HepG2 (cell line): ENCODE data around the gene SLC39A1. TPM values are rescaled to one million over a fixed set of nuclear protein-coding genes. Genes with fewer than 3 reads are reported as not detected.
A peak's percentile ranks its signal among the peaks of the same experiment; 100 is the strongest.

Experiments used
- ARNT2 ChIP-seq: sonication (generic); formaldehyde crosslinking; IDR thresholded peaks from 2 replicates; pipeline ENCODE4 v1.8.0; 2022; ENCODE audit warnings: mild to moderate bottlenecking, low read depth, missing genetic modification reagents, moderate library complexity
- DDIT3 ChIP-seq: sonication (generic); formaldehyde crosslinking; IDR thresholded peaks from 2 replicates; pipeline ENCODE4 v1.4.0; 2020; ENCODE audit warnings: mild to moderate bottlenecking, missing genetic modification reagents
- DR1 ChIP-seq: sonication (generic); formaldehyde crosslinking; IDR thresholded peaks from 2 replicates; pipeline ENCODE4 v1.8.0; 2021; ENCODE audit warnings: mild to moderate bottlenecking, missing genetic modification reagents, inconsistent platforms
- FLYWCH1 ChIP-seq: sonication (generic); formaldehyde crosslinking; IDR thresholded peaks from 2 replicates; pipeline ENCODE4 v1.8.1; 2023; ENCODE audit warnings: mild to moderate bottlenecking, missing genetic modification reagents
- GATAD2A ChIP-seq: IDR thresholded peaks from 2 replicates; pipeline ENCODE4 v1.6.1; 2016
- GPN1 ChIP-seq: sonication (generic); formaldehyde crosslinking; IDR thresholded peaks from 2 replicates; pipeline ENCODE4 v1.5.1; 2020; ENCODE audit warnings: missing genetic modification reagents, borderline replicate concordance
- MAX ChIP-seq: IDR thresholded peaks from 2 replicates; pipeline ENCODE4 v1.6.1; 2012; ENCODE audit warnings: inconsistent platforms
- RELA ChIP-seq: sonication (generic); formaldehyde crosslinking; IDR thresholded peaks from 2 replicates; pipeline ENCODE4 v1.4.0; 2020; ENCODE audit warnings: missing genetic modification reagents
- SALL2 ChIP-seq: sonication (generic); formaldehyde crosslinking; IDR thresholded peaks from 2 replicates; pipeline ENCODE4 v1.8.1; 2023; ENCODE audit warnings: mild to moderate bottlenecking, missing genetic modification reagents, inconsistent platforms
- SRSF9 ChIP-seq: fragments of 200-400 bp; formaldehyde crosslinking; IDR thresholded peaks from 2 replicates; pipeline ENCODE4 v1.6.1; 2018; ENCODE audit warnings: borderline replicate concordance, mild to moderate bottlenecking, low read depth, low read length; ENCODE audit not compliant: insufficient read depth, poor library complexity, severe bottlenecking
- SYNCRIP ChIP-seq: fragments of 200-400 bp; formaldehyde crosslinking; IDR thresholded peaks from 2 replicates; pipeline ENCODE4 v1.6.1; 2018; ENCODE audit warnings: mild to moderate bottlenecking, low read depth, low read length; ENCODE audit not compliant: insufficient read depth
- U2AF2 ChIP-seq: fragments of 200-400 bp; formaldehyde crosslinking; IDR thresholded peaks from 2 replicates; pipeline ENCODE4 v1.6.1; 2017; ENCODE audit warnings: low read depth, mild to moderate bottlenecking, low read length
- ZBTB26 ChIP-seq: IDR thresholded peaks from 2 replicates; pipeline ENCODE4 v1.6.1; 2016; ENCODE audit warnings: missing compliant biosample characterization, missing genetic modification reagents, borderline replicate concordance
- ZNF160 ChIP-seq: sonication (generic); formaldehyde crosslinking; IDR thresholded peaks from 2 replicates; pipeline ENCODE4 v1.8.0; 2022; ENCODE audit warnings: mild to moderate bottlenecking, inconsistent platforms, missing genetic modification reagents
- ZNF441 ChIP-seq: sonication (generic); formaldehyde crosslinking; IDR thresholded peaks from 2 replicates; pipeline ENCODE4 v1.7.0; 2021; ENCODE audit warnings: missing genetic modification reagents, borderline replicate concordance
- ZNF510 ChIP-seq: sonication (generic); formaldehyde crosslinking; IDR thresholded peaks from 2 replicates; pipeline ENCODE4 v1.4.0; 2020; ENCODE audit warnings: low read depth, mild to moderate bottlenecking, missing genetic modification reagents
- ZNF549 ChIP-seq: sonication (generic); formaldehyde crosslinking; IDR thresholded peaks from 2 replicates; pipeline ENCODE4 v1.5.0; 2020; ENCODE audit warnings: missing genetic modification reagents
- ZNF567 ChIP-seq: sonication (generic); formaldehyde crosslinking; IDR thresholded peaks from 2 replicates; pipeline ENCODE4 v1.8.1; 2023; ENCODE audit warnings: mild to moderate bottlenecking, missing genetic modification reagents, borderline replicate concordance
- ZNF577 ChIP-seq: sonication (generic); formaldehyde crosslinking; IDR thresholded peaks from 2 replicates; pipeline ENCODE4 v1.4.0; 2020; ENCODE audit warnings: mild to moderate bottlenecking, low read depth, missing genetic modification reagents, borderline replicate concordance
- ZNF768 ChIP-seq: sonication (generic); formaldehyde crosslinking; IDR thresholded peaks from 2 replicates; pipeline ENCODE4 v1.4.0; 2020; ENCODE audit warnings: missing genetic modification reagents
- polyA plus RNA-seq, 8 experiments: library from polyadenylated mRNA; depleted of rRNA in 3 of 8; stranded (reverse) in 7 of 8; unstranded in 1 of 8; fragments of >200 nt; fragmentation: Illumina TruSeq in 4 of 8; extraction: Trizol in 4 of 8; gene quantifications; 2 replicates each; pipeline versions ENCODE4 v1.2.1 to v1.2.3, GENCODE V29; 2011 to 2016; ENCODE audit warnings: low read depth in 4 of 8, missing spikeins in 1 of 8, mixed read lengths in 1 of 8; ENCODE audit not compliant: insufficient read depth in 1 of 8
- total RNA-seq, 5 experiments: library from RNA; depleted of rRNA; stranded (reverse); fragments of >200 nt; fragmentation: Illumina TruSeq; extraction: Trizol; gene quantifications; 2 replicates each; pipeline ENCODE4 v1.2.3, GENCODE V29; 2016; ENCODE audit warnings: low read depth in 1 of 5
- TF ChIP-seq, protein P1 (sequence below): sonication (generic); formaldehyde crosslinking; IDR thresholded peaks from 2 replicates; pipeline ENCODE4 v1.4.0; 2020; ENCODE audit warnings: missing genetic modification reagents, borderline replicate concordance
- TF ChIP-seq, protein P2 (sequence below): sonication (generic); formaldehyde crosslinking; IDR thresholded peaks from 2 replicates; pipeline ENCODE4 v1.4.0; 2020; ENCODE audit warnings: mild to moderate bottlenecking, missing genetic modification reagents
- TF ChIP-seq, protein P3 (sequence below): sonication (generic); formaldehyde crosslinking; conservative IDR thresholded peaks from 2 replicates; pipeline ENCODE4 v1.8.0; 2022; ENCODE audit warnings: missing genetic modification reagents

SLC39A1 gene
- total and polyA plus RNA-seq, 2 of the 13 experiments (the other 11 are each of a cell fraction or from before 2014, with no cell fraction given) = 71.2 to 78.4 TPM

- TF ChIP-seq, protein P1, sequence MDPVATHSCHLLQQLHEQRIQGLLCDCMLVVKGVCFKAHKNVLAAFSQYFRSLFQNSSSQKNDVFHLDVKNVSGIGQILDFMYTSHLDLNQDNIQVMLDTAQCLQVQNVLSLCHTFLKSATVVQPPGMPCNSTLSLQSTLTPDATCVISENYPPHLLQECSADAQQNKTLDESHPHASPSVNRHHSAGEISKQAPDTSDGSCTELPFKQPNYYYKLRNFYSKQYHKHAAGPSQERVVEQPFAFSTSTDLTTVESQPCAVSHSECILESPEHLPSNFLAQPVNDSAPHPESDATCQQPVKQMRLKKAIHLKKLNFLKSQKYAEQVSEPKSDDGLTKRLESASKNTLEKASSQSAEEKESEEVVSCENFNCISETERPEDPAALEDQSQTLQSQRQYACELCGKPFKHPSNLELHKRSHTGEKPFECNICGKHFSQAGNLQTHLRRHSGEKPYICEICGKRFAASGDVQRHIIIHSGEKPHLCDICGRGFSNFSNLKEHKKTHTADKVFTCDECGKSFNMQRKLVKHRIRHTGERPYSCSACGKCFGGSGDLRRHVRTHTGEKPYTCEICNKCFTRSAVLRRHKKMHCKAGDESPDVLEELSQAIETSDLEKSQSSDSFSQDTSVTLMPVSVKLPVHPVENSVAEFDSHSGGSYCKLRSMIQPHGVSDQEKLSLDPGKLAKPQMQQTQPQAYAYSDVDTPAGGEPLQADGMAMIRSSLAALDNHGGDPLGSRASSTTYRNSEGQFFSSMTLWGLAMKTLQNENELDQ (CRISPR knock-in tag) = no peak
- TF ChIP-seq MAX (peak; percentile 59; the same call in 1 of the 2 replicates), DDIT3 (CRISPR knock-in tag) (no peak), U2AF2 (no peak), ZNF510 (CRISPR knock-in tag) (0 out of 2 replicates have a peak, but pooled peaks have one; percentile 76), ARNT2 (CRISPR knock-in tag) (no peak), SRSF9 (no peak), ZNF160 (CRISPR knock-in tag) (0 out of 2 replicates have a peak, but pooled peaks have one; percentile 4), ZNF441 (CRISPR knock-in tag) (peak; percentile 81; the same call in 1 of the 2 replicates), ZNF577 (CRISPR knock-in tag) (no peak), ZBTB26 (CRISPR knock-in tag) (no peak), GATAD2A (CRISPR knock-in tag) (no peak), DR1 (peak; percentile 76; the same call in 1 of the 2 replicates), ZNF768 (CRISPR knock-in tag) (no peak; the same call in 1 of the 2 replicates), SYNCRIP (no peak), RELA (CRISPR knock-in tag) (no peak), GPN1 (no peak), FLYWCH1 (CRISPR knock-in tag) (no peak), ZNF567 (CRISPR knock-in tag) (no peak), ZNF549 (CRISPR knock-in tag) (no peak), SALL2 (CRISPR knock-in tag) (peak; percentile 67)
- TF ChIP-seq, protein P2, sequence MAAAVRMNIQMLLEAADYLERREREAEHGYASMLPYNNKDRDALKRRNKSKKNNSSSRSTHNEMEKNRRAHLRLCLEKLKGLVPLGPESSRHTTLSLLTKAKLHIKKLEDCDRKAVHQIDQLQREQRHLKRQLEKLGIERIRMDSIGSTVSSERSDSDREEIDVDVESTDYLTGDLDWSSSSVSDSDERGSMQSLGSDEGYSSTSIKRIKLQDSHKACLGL (CRISPR knock-in tag) = peak; percentile 73; the same call in 1 of the 2 replicates
- TF ChIP-seq, protein P3, sequence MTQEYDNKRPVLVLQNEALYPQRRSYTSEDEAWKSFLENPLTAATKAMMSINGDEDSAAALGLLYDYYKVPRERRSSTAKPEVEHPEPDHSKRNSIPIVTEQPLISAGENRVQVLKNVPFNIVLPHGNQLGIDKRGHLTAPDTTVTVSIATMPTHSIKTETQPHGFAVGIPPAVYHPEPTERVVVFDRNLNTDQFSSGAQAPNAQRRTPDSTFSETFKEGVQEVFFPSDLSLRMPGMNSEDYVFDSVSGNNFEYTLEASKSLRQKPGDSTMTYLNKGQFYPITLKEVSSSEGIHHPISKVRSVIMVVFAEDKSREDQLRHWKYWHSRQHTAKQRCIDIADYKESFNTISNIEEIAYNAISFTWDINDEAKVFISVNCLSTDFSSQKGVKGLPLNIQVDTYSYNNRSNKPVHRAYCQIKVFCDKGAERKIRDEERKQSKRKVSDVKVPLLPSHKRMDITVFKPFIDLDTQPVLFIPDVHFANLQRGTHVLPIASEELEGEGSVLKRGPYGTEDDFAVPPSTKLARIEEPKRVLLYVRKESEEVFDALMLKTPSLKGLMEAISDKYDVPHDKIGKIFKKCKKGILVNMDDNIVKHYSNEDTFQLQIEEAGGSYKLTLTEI (CRISPR knock-in tag) = no peak
Observed at GRCh38 chr1:153963030-153963849, at the start of gene SLC39A1 (continued).
